ENCODE results near the gene VWC2.

GRCh38 chr7:49800031-49800430, 26.6 kb downstream of the VWC2 start:
- TF ChIP-seq, protein P1, sequence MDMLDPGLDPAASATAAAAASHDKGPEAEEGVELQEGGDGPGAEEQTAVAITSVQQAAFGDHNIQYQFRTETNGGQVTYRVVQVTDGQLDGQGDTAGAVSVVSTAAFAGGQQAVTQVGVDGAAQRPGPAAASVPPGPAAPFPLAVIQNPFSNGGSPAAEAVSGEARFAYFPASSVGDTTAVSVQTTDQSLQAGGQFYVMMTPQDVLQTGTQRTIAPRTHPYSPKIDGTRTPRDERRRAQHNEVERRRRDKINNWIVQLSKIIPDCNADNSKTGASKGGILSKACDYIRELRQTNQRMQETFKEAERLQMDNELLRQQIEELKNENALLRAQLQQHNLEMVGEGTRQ (IDR thresholded peaks at IDR 0.05; ENCODE audit: low read depth, low read length): no peak
- TF ChIP-seq SMC3 (IDR thresholded peaks at IDR 0.05; ENCODE audit: low read depth, low read length): no peak
- no peak for TF ChIP-seq CTCF (conservative IDR thresholded peaks at IDR 0.05; ENCODE audit: low read depth, low read length)
- no peak for TF ChIP-seq RCOR1 (IDR thresholded peaks at IDR 0.05; ENCODE audit: insufficient replicate concordance, low read length)
- no peak for TF ChIP-seq RAD21 (IDR thresholded peaks at IDR 0.05; ENCODE audit: low read length)
- no peak for TF ChIP-seq CHD1 (IDR thresholded peaks at IDR 0.05; ENCODE audit: low read depth, low read length)
- TF ChIP-seq POLR2A (IDR thresholded peaks at IDR 0.05; ENCODE audit: low read depth, low read length): no peak
- no peak for TF ChIP-seq CEBPB (IDR thresholded peaks at IDR 0.05; ENCODE audit: low read depth, low read length)

Measured in IMR-90 (cell line).